Astrocyte of the hippocampus (primary cell): ENCODE data around the gene TNS2.
A peak's percentile ranks its signal among the peaks of the same experiment; 100 is the strongest.

Source experiments
- DNase-seq: peaks from one replicate; pipeline ENCODE4 v3.0.0; 2011; ENCODE audit warnings: low read depth, low spot score

TNS2 gene

DNA sequence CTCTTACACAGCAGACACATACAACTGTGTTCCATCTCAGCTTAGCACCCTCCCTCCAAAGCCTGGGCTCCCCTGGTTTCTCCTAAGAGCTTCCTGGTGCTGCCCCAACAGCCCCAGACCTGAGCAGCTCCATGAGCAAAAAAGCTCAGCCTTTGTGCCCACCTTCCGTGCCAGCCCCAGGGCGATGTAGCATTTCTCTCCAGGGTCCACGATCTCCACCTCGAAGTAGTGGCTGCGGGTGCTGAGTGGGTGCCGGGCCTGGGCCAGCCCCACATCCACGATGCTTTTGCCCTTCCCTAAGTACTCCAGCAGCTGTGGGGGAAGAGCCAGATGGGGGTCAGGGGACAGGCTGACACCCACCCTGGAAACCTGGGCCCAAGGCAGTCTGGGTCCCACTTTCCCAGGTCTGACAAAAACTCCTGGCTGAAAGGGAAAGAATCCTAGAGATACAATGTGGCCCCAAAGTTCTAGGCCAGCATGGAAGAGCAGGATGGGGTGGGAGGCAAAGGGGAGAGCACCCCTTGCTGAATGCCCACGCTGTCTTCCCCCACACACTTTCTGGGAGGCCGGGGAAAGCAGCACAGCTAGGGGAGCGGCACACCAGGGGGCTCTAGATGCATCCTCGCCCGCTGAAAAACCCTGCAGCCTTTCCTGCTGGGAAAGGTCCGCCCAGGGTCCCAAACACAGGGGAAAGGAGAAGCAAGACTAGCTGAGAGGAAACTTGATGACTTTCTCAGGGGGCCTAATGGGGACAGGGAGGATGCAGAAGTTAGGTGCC lies 18.3 kb downstream of the TNS2 start:
- DNase-seq, result no peak

DNA sequence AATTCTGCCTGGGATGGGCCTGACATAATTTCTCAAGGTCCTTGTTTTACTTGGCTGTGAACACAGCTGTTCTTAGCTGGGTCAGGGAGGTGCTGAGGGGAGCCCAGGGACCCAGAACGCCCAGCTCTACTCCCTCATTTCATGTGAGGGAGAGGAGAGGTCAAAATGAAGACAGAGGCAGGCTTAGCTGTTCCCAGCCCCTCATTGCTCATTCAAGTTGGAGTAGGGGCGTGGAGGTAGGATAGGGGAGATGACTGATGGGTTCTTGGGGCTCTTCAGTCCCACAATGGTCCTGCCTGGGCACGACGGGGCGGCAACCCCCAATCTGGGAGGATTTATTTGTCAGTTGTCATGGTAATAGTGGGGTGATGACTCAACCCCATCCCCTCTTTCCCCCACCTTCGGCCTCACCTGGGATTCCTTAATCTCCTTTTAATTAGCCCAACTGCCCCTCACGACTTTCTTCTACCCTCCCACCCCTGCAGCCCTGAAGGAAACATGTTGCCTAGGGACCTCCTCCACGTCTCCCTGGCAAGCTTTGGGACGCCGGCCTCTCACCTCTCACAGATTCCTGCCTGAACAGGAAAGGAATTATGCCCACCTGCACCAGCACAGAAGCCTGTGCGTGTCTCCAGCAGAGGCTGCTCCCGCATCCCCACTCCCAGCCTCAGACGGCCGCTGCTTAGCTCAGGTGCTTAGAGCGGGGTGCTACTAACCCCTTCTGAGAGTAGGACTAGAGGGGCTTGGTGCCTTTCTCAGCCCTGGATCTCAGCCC lies 19.1 kb downstream of the TNS2 start:
- DNase-seq, result peak; percentile 2

DNA sequence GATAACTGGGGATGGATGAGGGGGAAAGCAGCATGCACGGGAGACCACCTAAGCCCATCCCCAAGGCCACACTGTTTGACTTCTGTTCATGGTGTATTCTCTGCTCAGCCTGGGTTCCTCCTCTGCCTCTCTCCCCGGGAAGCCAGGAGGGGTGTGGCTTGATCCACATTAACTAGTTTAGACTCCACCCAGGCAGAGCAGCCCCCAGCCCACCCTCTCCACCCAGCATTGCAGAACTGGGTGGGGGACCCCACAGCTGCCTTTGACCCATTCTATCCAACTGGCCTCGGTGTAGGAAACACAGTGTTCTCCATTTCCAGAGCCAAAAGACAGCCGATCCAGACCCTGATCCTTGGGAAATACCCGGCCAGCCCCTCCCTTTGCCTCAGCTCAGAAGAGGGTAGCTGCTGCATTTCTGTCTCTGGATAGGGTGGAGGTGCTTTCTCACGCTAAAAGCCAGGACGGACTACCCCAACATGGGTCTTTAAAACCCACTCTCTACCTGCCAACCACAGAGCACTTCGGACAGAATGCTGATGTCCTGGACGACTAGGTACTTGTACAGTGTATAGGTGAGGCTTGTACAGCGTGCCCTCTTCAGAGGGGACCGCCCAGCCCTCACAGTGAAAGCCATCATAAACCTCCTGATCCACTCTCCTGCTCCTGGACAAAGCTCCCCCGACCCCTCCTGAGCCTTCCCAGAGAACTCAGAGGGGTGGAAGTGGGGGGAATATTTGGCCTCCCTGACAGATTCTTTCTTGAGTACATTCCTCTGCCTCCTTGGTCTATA lies 20.0 kb downstream of the TNS2 start:
- no peak for DNase-seq

DNA sequence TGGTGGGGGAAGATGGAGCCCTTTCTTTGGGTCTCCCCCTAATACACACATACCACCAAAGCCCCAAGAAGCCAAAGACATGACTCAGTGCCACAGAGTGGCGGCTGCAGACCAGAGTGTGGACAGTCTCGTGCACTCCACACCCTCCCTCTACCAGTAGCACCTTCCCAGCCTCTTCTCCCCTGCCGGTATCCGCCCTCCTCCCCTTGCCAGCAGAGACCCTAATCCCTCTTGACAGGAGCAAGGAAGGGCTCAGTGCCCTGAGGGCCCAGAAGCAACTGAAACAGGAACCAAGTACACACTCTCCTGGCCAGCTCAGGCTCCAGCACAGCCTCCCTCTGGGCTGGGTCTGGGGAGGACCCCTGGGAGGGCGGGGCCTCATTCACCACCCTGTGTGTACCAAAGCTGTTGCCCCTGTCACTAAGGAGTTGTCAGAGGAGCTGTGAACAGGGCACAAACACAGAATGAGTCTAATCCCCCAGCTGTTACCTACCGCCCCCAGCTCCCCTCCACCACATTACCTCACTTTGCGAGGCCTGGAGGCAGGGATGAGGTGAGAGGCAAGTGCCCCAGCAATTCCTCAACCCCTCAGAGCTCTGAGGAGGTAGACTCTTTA lies 21.1 kb downstream of the TNS2 start:
- DNase-seq, result peak; percentile 51

DNA sequence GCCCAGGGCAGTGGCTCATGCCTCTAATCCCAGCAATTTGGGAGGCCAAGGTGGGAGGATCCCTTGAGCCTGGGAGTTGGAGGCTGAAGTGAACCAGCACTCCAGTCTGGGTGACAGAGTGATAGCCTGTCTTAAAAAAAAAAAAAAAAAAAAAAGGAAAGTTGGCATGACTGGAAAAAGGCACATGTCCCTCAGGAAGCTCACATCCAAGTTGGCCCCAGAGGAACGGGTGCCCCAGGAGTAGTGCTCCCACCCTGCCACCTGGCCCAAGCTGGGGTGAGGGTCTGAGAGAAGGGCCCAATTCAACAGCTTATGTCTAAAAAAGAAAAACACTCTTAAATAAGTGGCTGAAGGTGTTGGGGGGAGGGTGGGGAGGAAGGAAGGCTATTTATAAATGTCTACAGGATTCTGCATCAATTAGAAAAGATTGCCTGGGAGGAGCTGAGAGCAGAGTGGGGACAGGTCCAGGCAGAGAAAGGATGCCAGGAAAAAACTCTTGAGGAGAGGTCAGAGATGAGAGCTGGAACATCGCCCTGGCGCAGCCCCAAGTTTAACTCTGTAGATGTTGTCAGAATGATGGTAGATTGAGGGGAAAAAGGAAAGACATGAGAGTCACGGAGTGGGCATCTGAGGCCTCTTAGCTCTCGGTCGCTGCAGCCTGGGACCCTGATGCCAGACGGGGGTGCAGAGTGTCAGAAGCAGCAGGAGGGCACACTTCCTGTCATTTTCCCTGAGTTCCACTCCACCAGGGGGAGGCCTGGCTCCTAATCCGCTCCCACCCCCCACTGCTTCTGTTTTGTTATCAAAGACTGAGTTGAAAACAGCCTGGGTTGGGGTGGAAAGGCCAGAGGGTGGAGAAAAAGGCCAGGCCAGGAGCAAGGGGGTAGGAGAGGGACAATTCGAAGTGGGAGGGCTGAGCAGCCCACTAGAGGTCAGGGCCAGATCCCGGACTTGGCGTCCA lies 22.0 kb downstream of the TNS2 start:
- DNase-seq, result peak; percentile 66

DNA sequence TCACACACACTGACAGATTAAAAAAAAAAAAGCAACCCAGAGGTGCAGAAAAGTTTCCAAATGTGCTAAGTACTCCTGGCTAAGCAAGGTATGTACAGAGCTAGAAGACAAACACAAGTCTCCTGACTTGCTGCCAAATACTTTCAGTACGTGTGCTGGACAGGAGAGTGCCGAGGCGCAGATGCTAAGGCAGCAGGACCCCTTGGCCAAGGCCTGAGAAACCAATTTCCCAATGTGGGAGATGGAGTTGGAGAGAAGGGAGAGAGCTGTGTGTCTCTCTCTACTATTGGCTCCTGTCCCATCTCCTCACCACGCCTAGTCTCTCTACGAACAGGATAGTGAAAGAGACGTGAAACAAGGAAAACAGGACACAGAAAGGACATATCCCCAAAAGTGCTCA lies 24.0 kb downstream of the TNS2 start:
- DNase-seq, result no peak

DNA sequence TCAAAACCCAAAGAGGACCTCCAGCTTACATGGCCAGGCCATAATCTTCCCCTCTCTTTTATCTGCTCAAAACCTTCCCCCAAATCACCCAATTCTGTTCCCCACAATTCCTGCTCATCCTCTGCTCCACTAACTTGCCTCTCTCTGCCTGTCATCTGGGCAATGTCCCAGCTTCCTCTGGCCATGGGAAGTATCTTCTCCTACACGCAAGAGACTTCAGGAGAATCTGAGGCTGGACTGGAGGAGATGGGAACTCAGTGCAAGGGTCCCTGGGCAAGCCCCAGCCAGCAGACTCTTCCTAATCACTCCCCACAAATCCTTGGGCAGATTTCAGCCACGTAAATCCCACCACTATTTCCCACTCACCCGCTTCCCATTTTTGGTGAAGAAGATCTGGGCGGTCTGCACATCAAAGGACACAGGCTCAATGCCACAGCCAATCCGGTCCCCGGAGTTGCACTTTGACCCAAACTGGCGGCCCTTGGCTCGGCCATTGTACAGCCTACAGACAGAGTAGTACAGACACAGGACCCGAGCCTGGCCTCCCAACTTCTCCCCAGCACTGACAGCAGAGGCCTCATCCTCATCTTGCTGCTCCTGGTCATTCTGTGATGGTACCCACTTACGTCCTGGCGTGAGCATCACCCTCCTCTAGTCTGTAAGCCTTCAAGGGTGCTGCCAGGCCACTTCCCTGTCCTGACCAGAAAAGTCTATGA lies 24.6 kb downstream of the TNS2 start:
- DNase-seq, result no peak

DNA sequence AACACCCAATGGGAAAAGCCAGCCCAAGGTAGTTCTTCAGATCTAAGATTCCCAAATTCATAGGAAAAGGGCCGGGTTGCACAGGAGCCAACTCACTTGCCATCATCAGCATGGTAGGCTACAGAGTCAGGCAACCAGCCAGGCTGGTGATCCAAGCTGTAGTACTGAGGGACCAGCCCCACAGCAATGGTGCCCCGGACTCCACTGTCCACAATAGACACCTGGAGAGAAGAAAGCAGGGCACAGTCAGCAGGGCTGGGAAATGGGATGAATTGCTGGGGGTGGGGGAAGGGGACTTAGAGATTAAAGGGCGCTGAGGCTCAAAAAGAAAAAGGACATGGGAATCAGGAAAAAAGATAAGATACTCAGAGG lies 25.1 kb downstream of the TNS2 start:
- DNase-seq, result no peak

DNA sequence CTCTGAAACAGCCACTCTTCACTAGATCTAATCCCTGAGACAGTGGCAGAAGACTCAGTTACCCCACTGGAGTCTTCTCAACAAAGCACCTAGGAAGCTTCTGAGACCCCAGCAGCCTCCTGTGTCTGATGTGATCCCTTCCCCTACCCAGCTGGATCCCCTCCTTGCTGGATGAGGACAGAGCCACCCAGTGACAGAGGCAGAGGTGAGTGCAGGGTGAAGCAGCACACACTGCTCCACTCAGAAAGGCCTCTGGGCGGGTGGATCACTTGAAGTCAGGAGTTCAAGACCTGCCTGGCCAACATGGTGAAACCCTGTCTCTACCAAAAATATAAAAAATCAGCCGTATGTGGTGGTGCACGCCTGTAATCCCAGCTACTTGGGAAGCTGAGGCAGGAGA lies 26.6 kb downstream of the TNS2 start:
- no peak for DNase-seq

DNA sequence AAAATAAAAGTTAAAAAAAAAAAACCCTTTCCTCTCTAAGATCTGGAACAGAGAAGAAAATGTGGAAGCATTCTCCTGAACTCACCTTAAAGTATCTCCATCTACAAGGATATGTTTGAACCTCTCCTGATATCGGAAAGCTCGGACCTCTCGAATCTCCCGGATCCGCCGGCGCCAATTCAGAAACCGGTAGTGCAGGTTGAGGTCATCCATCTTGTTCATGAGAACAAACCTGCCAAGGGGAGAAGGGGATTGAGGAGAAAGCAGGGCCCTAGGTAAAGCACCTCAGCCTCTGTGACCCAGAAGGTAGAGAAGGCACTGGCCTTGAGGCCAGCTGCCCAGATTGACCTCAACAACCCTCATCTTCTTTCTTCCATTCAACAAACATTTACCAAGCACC lies 27.2 kb downstream of the TNS2 start:
- DNase-seq, result no peak

DNA sequence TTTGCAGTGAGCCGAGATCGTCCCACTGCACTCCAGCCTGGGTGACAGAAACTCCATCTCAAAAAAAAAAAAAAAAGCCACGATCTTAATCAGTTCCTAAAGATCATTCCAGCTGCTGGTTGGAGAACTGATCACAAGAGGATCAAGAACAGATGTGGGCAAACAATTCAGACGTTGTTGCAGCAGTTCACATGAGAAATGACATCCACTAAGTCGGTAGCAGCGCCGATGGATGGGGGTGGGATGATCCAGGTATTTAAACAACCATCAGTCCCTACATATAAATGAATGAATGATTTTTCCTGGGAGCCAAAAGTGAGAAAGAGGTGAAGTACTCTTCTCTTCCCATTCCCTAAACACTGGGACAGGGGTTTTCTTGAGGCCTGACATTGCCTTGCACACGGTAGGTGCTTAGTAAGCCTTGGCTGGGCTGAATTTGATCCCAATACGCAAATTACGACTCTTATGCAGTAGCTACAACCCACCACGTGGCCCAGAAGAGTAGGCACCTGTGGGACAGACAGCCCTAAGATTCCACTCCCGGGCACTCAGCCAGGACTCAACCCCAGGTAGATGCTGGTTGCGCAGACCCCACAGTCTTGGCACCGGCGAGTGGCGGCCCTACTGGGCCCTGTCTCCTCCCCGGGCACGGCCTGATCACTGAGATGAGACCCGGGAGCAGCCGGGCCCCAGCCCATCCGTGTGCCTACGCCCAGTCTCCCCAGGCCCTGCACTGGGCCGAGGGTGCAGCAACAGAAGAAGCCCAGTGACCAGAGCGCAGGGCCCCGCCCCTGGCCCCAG lies 28.8 kb downstream of the TNS2 start:
- DNase-seq, result no peak

DNA sequence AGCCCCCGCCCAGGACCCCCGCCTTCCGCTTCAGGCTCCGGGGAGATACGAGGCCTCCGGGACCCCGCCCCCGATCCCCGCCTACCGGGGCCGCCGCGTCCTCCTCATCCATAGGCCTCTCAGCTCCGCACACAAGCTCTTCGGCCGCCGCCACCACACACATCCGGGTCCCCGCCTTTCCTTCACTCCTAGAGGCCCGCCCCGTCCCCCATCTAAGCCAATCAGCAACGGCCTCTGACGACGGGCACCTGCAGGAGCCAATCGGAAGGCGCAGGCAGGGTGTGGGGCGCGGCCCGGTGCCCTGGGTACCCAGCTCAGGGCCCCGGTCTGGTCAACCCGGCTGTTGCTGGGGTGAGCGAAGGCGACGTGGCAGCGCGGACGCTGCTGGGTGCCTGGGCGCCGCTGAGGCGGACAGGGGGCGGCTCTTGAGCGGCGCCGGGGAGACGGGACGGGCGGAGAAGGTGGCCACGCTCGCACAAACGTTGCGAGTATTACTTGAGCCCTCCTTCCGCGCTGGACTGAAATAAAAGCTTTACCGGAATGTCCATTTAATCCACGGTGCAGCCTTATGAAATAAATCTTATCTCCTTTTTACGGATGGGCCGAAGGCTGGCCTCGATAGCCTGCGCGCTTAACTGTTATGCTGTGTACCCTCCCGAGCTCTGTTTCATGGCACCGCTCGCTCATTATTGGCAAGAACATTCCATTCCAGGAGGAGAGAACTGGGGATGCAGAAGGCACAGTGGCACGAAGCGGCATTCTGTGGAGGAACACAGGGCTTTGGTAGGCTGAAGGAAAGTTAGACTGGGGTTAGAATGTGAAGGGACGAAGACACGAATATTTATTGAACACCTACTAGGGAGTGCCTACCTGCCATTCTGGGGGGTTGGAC lies 29.6 kb downstream of the TNS2 start, which contains the start of gene SPRYD3:
TSS of gene SPRYD3 (minus strand) at position 165 of the 892 bp plus-strand sequence. CDS start at position 108, 57 bp downstream.
- peak; percentile 99 for DNase-seq

DNA sequence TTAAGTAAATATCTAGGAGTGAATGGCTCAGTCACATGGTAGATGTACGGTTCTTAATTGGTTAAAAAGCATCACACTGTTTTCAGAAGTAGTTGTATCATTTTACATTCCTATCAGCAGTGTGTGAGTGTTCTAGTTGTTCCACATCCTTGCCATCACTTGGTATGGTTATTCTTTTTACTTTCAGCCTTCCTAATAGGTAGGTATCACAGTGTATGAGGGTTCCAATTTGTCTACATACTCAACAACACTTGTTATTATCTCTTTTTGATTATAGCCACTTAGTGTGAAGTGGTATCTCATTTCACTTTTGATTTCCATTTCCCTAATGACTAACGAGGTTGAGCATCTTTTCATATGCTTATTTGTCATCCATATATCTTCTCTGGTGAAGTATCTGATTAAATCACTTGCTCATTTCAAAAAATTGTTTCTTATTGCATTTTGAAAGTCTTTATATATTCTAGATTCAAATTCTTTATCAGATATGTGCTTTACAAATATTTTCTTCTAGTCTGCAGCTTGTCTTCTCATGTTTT lies 32.8 kb downstream of the TNS2 start:
- DNase-seq, result no peak

DNA sequence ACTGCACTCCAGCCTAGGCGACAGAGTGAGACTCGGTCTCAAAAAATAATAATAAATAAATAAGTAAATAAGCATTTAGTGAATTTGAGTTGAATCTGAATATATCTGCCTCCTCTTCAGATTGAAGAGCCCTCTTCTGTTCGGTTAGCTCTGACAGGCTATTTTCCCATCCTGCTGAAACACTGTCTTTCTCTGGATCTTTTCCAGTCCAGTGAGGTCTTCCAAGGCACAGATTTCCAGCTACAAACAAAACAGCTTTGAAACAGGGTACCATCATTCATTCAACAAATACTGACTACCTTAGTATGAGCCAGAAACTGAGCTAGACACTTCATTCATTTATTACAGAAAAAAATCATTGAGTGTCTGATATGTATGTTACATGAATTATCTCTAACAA lies 36.5 kb downstream of the TNS2 start:
- no peak for DNase-seq

DNA sequence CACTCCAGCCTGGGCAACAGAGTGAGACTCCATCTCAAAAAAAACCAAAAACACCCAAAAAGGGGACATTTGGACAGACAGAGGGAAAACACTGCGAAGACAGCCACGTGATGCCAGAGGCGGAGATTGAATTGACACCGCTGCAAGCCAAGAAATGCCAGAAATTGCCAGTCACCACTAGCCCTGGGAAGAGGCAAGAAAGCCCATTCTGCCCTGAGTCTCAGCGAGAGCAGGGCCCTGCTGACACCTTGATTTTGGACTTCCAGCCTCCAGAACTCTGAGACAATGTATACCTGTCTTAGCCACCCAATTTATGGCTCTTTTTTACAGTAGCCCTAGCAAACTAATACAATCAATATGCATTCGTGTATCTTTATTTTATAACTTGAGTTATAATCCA lies 40.2 kb downstream of the TNS2 start:
- DNase-seq, result no peak

DNA sequence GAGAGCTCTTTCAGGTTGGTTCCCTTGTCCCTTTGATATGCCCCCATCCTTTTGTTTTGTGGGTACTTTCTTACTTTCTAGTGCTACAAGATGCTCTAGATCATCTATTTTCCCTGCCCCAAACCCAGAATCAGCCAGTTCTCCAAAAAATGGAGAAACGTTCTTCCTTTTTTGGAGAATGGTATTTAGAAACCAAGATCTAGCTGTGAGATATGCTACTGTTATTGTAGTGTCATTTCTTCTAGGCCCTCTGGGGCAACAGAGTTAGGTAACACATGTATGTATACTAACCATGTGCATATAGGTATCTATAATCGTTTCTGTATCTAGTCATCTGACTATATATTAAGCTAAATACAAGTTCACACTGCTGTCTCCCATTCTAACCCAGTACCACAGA lies 40.7 kb downstream of the TNS2 start:
- no peak for DNase-seq

DNA sequence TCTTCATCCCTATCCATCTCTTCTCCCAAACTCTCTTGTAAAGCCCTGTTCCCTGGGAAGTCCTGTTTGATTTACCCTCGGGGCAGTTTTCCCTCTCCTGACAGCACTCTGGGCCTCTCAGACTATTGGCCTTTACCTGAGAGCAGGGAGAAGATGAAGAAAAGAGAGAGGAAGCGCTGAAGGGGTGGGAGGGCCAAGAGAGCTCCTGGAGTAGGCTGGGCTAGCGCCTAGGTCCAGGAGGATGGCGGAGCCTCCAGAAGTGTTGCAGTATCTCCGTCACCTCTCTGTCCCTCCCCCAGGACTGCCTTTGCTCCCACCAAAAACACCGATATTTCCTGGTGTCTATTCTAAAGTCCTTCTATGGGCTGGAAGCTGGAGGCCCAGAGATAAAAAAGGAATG lies 41.9 kb downstream of the TNS2 start:
- DNase-seq, result no peak
